ENCODE data around the gene SAMD8.
"Not testable (repeated sequence)": the region's sequence is repeated elsewhere in the genome, so short reads cannot be mapped to it uniquely, and the experiment has no call there.

SAMD8 gene

DNA sequence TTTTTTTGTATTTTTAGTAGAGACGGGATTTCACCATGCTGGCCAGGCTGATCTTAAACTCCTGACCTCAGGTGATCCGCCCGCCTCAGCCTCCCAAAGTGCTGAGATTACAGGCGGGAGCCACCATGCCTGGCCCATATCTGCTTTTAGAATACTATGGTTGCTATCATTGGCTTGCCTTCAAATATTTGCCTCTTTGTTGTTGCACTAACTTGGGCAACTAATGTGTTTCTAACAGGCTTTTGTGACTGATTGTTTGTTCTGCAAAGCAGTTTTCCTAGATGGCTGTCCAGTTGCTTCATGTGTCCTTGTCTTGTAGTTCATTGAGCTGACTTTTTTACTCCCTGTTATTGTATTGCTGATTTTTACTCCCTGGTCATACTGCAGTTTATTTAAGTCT is 108.8 kb downstream of the SAMD8 start:
- no peak overlapping the region for H3K9ac ChIP-seq (ENCODE audit: low read depth, low read length)
- peaks cover 30% of the 10 kb centered on the region for H3K4me1 ChIP-seq (ENCODE audit: control insufficient read depth, insufficient read depth, low read length)
- peaks cover 87% of the 10 kb centered on the region for H3K36me3 ChIP-seq (ENCODE audit: insufficient read depth, low read length)
- no peaks in the 10 kb centered on the region for H3K9me3 ChIP-seq (replicated peaks; ENCODE audit: low read length)
- H3K4me3 ChIP-seq (ENCODE audit: low read length), result no peak overlapping the region
- no peak overlapping the region for H3K4me2 ChIP-seq (ENCODE audit: low read length)
- H3K27me3 ChIP-seq (ENCODE audit: control insufficient read depth, insufficient read depth, low read length), result no peaks in the 10 kb centered on the region

DNA sequence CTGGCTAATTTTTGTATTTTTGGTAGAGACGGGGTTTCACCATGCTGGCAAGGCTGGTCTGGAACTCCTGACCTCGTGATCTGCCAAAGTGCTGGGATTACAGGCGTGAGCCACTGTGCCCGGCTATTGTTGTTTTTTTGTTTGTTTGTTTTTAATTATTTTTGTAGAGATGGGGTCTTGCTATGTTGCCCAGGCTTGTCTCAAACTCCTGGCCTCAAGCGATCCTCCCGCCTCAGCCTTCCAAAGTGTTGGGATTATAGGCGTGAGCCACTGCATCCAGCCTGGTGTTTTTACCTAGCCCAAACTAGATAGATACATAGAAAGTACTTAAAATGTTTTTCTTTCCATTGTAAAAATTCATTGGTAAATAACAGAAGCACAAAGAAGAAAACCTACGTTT is 110.0 kb downstream of the SAMD8 start:
- not testable (repeated sequence) for H3K9me3 ChIP-seq (replicated peaks; ENCODE audit: low read length); H3K27me3 ChIP-seq (ENCODE audit: control insufficient read depth, insufficient read depth, low read length); H3K4me2 ChIP-seq (ENCODE audit: low read length); H3K9ac ChIP-seq (ENCODE audit: low read depth, low read length); H3K4me3 ChIP-seq (ENCODE audit: low read length)
- H3K36me3 ChIP-seq (ENCODE audit: insufficient read depth, low read length), result peaks cover 85% of the 10 kb centered on the region
- H3K4me1 ChIP-seq (ENCODE audit: control insufficient read depth, insufficient read depth, low read length), result peaks cover 33% of the 10 kb centered on the region

DNA sequence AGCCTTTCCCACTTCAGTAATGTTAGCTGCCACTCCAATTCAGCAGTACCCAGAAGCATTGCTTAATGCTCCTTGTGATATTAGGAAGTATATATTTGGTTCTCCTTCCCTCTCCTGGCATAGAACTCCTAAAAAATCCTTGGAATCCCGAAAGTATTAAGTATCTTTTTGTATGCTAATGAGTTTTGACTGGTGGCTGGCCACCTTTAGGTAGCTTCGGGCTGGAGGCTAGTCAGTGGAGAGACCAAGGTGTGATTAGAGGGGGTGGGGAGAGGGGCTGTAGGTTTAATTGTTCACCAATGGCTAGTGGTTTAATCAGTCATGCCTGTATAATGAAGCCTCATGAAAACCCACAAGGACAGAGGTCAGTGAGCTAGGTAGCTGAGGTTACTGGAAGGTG is 112.1 kb downstream of the SAMD8 start:
- Histone ChIP-seq H3K4me1 (ENCODE audit: control insufficient read depth, insufficient read depth, low read length) (peaks cover 44% of the 10 kb centered on the region), H3K9me3 (replicated peaks; ENCODE audit: low read length) (no peaks in the 10 kb centered on the region), H3K4me2 (ENCODE audit: low read length) (no peak overlapping the region), H3K4me3 (ENCODE audit: low read length) (no peak overlapping the region), H3K27me3 (ENCODE audit: control insufficient read depth, insufficient read depth, low read length) (no peaks in the 10 kb centered on the region), H3K36me3 (ENCODE audit: insufficient read depth, low read length) (peaks cover 79% of the 10 kb centered on the region), H3K9ac (ENCODE audit: low read depth, low read length) (peak overlapping the region; percentile 14)

DNA sequence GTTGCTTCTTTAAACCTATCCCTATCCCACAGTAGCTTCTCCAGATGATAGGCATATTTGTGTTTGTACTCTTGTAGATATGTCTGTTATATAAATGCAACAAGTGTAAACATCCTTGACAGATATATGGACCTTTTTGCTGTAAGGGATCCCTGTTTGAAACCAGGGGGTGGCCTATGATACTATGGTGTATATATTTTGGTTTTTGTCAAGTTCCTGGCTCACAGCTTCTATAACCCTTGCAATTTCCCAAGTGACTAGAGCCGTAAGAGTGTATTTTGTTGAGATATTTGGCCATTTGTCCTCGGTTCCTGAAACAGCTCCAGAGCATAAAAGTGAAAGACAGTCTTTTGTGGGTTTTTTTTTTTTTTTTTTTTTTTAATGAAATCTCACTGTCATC is 114.6 kb downstream of the SAMD8 start:
- Histone ChIP-seq H3K9me3 (replicated peaks; ENCODE audit: low read length) (no peaks in the 10 kb centered on the region), H3K4me1 (ENCODE audit: control insufficient read depth, insufficient read depth, low read length) (peaks cover 63% of the 10 kb centered on the region), H3K4me2 (ENCODE audit: low read length) (peak overlapping the region; percentile 66), H3K9ac (ENCODE audit: low read depth, low read length) (peak overlapping the region; percentile 57), H3K4me3 (ENCODE audit: low read length) (peak overlapping the region; percentile 44), H3K27me3 (ENCODE audit: control insufficient read depth, insufficient read depth, low read length) (no peaks in the 10 kb centered on the region), H3K36me3 (ENCODE audit: insufficient read depth, low read length) (peaks cover 78% of the 10 kb centered on the region)

DNA sequence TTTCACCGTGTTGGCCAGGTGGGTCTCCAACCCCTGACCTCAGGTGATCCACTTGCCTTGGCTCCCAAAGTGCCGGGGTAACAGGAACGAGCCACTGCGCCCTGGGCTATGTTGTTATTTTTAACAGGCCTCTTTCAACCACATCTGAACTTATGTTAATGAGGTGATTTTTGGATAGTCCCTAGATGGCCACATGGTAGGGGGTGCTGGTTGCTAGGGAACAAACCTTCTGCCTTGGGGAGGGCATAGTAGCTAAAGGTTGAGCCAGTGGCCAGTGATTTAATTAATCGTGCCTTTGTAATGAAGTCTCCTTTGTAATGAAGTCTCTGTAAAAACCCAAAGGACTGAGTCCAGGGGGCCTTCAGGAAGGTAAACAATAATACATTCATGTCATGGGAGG is 115.2 kb downstream of the SAMD8 start:
- H3K4me3 ChIP-seq (ENCODE audit: low read length), result no peak overlapping the region
- peak overlapping the region; percentile 16 for H3K4me2 ChIP-seq (ENCODE audit: low read length)
- H3K27me3 ChIP-seq (ENCODE audit: control insufficient read depth, insufficient read depth, low read length), result no peaks in the 10 kb centered on the region
- no peaks in the 10 kb centered on the region for H3K9me3 ChIP-seq (replicated peaks; ENCODE audit: low read length)
- H3K9ac ChIP-seq (ENCODE audit: low read depth, low read length), result no peak overlapping the region
- peaks cover 78% of the 10 kb centered on the region for H3K36me3 ChIP-seq (ENCODE audit: insufficient read depth, low read length)
- peaks cover 63% of the 10 kb centered on the region for H3K4me1 ChIP-seq (ENCODE audit: control insufficient read depth, insufficient read depth, low read length)

DNA sequence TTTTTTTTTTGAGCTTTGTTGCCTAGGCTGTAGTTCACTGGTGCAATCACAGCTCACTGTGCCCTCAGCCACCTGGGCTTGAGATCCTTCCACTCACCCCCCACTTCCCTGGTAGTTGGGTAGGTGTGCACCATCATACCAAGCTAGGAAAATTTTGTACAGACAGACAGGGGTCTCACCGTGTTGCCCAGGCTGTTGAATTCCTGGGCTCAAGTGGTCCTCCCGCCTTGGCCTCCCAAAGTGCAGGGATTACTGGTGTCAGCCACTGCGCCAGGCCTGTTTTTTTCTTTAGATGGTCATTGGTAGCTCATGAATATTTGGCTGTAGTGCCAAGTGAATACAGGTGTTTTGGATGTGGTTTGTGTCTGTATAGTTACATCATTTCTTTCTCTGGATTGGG is 116.8 kb downstream of the SAMD8 start:
- Histone ChIP-seq H3K4me3 (ENCODE audit: low read length) (no peak overlapping the region), H3K9ac (ENCODE audit: low read depth, low read length) (no peak overlapping the region), H3K4me1 (ENCODE audit: control insufficient read depth, insufficient read depth, low read length) (peaks cover 59% of the 10 kb centered on the region), H3K27me3 (ENCODE audit: control insufficient read depth, insufficient read depth, low read length) (no peaks in the 10 kb centered on the region), H3K4me2 (ENCODE audit: low read length) (no peak overlapping the region), H3K9me3 (replicated peaks; ENCODE audit: low read length) (no peaks in the 10 kb centered on the region), H3K36me3 (ENCODE audit: insufficient read depth, low read length) (peaks cover 76% of the 10 kb centered on the region)

DNA sequence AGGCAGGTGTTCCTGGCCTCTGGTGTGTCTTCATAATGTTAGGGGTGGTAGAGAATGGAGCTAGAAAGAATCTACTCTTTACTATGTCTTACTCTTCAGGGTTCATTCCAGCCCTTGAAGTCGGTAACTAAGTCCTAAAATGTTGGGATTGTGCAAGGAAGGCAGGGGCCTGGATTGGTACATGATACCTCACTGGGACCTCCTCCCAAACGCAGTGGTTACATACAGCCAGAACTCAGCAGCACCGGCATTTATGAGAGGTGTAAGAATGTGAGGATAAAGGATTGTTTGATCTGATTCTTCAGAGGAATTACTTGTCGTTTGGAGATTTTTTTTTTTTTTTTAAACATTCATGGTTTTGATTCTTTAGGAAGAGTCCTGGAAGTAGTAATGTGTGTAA is 117.4 kb downstream of the SAMD8 start:
- Histone ChIP-seq H3K4me1 (ENCODE audit: control insufficient read depth, insufficient read depth, low read length) (peaks cover 54% of the 10 kb centered on the region), H3K4me3 (ENCODE audit: low read length) (no peak overlapping the region), H3K9ac (ENCODE audit: low read depth, low read length) (no peak overlapping the region), H3K4me2 (ENCODE audit: low read length) (no peak overlapping the region), H3K9me3 (replicated peaks; ENCODE audit: low read length) (no peaks in the 10 kb centered on the region), H3K27me3 (ENCODE audit: control insufficient read depth, insufficient read depth, low read length) (no peaks in the 10 kb centered on the region), H3K36me3 (ENCODE audit: insufficient read depth, low read length) (peaks cover 72% of the 10 kb centered on the region)

DNA sequence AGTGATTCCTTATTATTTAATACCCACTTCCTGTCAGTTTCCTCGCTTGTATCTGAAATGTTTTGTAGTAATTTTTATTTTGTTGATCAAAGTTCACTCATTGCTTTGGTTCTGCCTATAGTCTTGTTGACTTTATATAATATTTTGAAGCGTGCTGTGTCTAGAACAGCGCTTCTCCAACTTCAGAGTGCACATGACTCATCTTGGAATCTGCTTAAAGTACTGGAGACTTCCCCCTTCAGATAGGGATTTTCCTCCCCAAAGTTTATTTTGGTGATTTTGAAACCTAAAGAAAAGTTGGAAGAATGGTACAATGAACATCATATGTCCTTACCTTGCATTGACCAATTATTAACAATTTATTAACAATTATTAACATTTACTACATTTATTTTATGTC is 118.5 kb downstream of the SAMD8 start:
- Histone ChIP-seq H3K4me1 (ENCODE audit: control insufficient read depth, insufficient read depth, low read length) (peaks cover 50% of the 10 kb centered on the region), H3K4me2 (ENCODE audit: low read length) (no peak overlapping the region), H3K9me3 (replicated peaks; ENCODE audit: low read length) (no peaks in the 10 kb centered on the region), H3K9ac (ENCODE audit: low read depth, low read length) (no peak overlapping the region), H3K36me3 (ENCODE audit: insufficient read depth, low read length) (peaks cover 61% of the 10 kb centered on the region), H3K4me3 (ENCODE audit: low read length) (no peak overlapping the region), H3K27me3 (ENCODE audit: control insufficient read depth, insufficient read depth, low read length) (no peaks in the 10 kb centered on the region)

DNA sequence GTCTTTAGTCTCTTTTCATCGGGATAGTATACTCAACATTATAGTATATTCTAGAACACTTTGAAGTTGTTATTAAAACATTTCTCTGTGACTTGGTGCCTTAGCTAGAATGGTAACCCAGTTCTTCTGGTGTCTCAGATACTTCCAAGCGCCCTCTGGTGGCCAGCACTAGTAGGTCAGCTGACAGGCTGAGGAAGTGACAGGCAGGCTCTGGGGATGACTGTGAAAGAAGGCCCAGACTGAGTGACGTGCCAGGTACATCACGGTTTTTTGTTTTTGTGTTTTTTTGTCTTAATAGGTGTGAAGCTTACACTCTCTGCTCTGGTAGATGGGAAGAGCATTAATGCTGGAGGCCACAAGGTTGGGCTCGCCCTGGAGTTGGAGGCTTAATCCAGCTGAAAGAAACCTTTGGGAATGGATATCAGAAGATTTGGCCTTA is 119.2 kb downstream of the SAMD8 start:
- no peak overlapping the region for H3K4me3 ChIP-seq (ENCODE audit: low read length)
- H3K36me3 ChIP-seq (ENCODE audit: insufficient read depth, low read length), result peaks cover 57% of the 10 kb centered on the region
- peaks cover 50% of the 10 kb centered on the region for H3K4me1 ChIP-seq (ENCODE audit: control insufficient read depth, insufficient read depth, low read length)
- no peak overlapping the region for H3K4me2 ChIP-seq (ENCODE audit: low read length)
- H3K27me3 ChIP-seq (ENCODE audit: control insufficient read depth, insufficient read depth, low read length), result no peaks in the 10 kb centered on the region
- H3K9ac ChIP-seq (ENCODE audit: low read depth, low read length), result no peak overlapping the region
- H3K9me3 ChIP-seq (replicated peaks; ENCODE audit: low read length), result no peaks in the 10 kb centered on the region

All from skeletal muscle satellite cell (primary cell).